ENCODE data around the gene KISS1.
A peak's percentile ranks its signal among the peaks of the same experiment; 100 is the strongest.

The KISS1 gene

GRCh38 chr1:204192046-204192445 lies 4.2 kb downstream of the KISS1 start:
- DNase-seq (ENCODE audit: low spot score) = no peak

GRCh38 chr1:204191456-204191855 lies 4.8 kb downstream of the KISS1 start:
- peak; percentile 52 for DNase-seq (ENCODE audit: low spot score)

GRCh38 chr1:204190212-204191211 lies 5.8 kb downstream of the KISS1 start:
- DNase-seq (ENCODE audit: low spot score) = no peak

GRCh38 chr1:204188959-204189639 lies 7.2 kb downstream of the KISS1 start:
- peak; percentile 77 for DNase-seq (ENCODE audit: low spot score)

- no peak for DNase-seq (ENCODE audit: low spot score)
These were observed 9.7 kb downstream of the KISS1 start for GRCh38 chr1:204186597-204186996.

- DNase-seq (ENCODE audit: low spot score) = no peak
These were observed 15.2 kb downstream of the KISS1 start for GRCh38 chr1:204181116-204181515.

GRCh38 chr1:204180133-204180532 lies 16.2 kb downstream of the KISS1 start:
- DNase-seq (ENCODE audit: low spot score) = no peak

GRCh38 chr1:204178487-204179281 lies 17.6 kb downstream of the KISS1 start:
- DNase-seq (ENCODE audit: low spot score) = no peak

GRCh38 chr1:204177133-204177532 lies 19.2 kb downstream of the KISS1 start:
- no peak for DNase-seq (ENCODE audit: low spot score)

- DNase-seq (ENCODE audit: low spot score) = no peak
These were observed 20.2 kb downstream of the KISS1 start for GRCh38 chr1:204176049-204176448.

GRCh38 chr1:204174958-204175357 lies 21.3 kb downstream of the KISS1 start:
- DNase-seq (ENCODE audit: low spot score) = no peak

- no peak for DNase-seq (ENCODE audit: low spot score)
These were observed 23.8 kb downstream of the KISS1 start for GRCh38 chr1:204172404-204173029.

- DNase-seq (ENCODE audit: low spot score) = no peak
These were observed 24.5 kb downstream of the KISS1 start for GRCh38 chr1:204171751-204172178.

GRCh38 chr1:204170494-204171155 lies 25.7 kb downstream of the KISS1 start:
- DNase-seq (ENCODE audit: low spot score) = no peak

- DNase-seq (ENCODE audit: low spot score) = no peak
These were observed 26.4 kb downstream of the KISS1 start for GRCh38 chr1:204169858-204170257.

GRCh38 chr1:204167730-204168129 lies 28.6 kb downstream of the KISS1 start:
- no peak for DNase-seq (ENCODE audit: low spot score)

- no peak for DNase-seq (ENCODE audit: low spot score)
These were observed 30.1 kb downstream of the KISS1 start, which contains the start of gene REN for GRCh38 chr1:204166219-204166618. Gene REN, minus strand, starts transcription at chr1:204166337. Its CDS starts 44 bp downstream, at chr1:204166293.

GRCh38 chr1:204162494-204163074 lies 33.7 kb downstream of the KISS1 start:
- peak; percentile 64 for DNase-seq (ENCODE audit: low spot score)

GRCh38 chr1:204161609-204162493 lies 34.4 kb downstream of the KISS1 start:
- no peak for DNase-seq (ENCODE audit: low spot score)

- DNase-seq (ENCODE audit: low spot score) = peak; percentile 63
These were observed 38.3 kb downstream of the KISS1 start for GRCh38 chr1:204157962-204158361.

All from putamen (tissue), 1 donor.